Measurements from ENCODE around the gene MAN1C1.

MAN1C1 gene

DNA sequence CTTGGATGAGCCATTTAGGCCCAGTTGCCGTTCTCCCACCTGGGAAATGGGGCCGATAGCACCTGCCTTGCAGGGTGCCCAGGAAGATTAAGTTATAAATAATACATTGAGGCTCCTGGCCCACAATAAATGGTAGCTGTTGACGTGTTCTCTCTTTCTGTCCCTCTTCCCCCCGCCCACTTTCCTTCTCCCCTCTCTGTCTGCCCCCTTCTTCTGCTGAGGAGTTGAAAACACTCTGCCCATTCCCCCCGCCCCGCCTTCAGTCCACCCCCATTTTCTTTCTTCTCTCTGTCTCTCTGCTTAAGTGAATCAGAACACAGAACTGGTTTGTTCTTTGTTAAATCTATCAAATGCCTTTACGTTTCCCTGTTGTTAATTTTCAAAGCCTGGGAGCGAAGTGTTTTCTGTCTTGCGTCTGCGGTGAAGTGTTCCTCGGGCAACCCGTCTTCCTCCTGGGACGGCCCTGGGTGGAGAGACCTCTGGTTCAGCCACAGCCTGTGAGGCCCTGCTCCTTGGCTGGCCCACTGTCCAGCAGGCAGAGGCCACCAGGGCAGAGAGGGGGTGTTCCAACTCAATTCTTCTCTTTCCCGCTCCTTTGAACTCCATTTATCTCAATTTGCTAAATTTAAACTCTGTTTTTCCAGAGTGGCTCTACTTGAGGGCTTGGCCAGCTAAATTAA lies 154.1 kb downstream of the MAN1C1 start:
- Histone ChIP-seq H3K27me3 (ENCODE audit: insufficient read depth, insufficient read length) (no peaks in the 10 kb centered on the region), H3K4me3 (ENCODE audit: insufficient read length, low read depth) (no peak overlapping the region), H3K4me1 (ENCODE audit: insufficient read depth, insufficient read length) (peaks cover 32% of the 10 kb centered on the region), H3K9me3 (ENCODE audit: insufficient read depth, low read length) (no peaks in the 10 kb centered on the region), H3K9ac (ENCODE audit: insufficient read length, low read depth) (no peak overlapping the region), H3K36me3 (ENCODE audit: insufficient read depth, insufficient read length, low read length) (no peaks in the 10 kb centered on the region)
- DNase-seq (ENCODE audit: low read depth, low spot score): no peak
- TF ChIP-seq SUZ12 (IDR thresholded peaks at IDR 0.05; ENCODE audit: extremely low read depth, insufficient read depth, insufficient read length): no peak
- TF ChIP-seq ZNF274 (IDR thresholded peaks at IDR 0.05; ENCODE audit: low read depth, low read length): no peak
- no peak for TF ChIP-seq YY1 (IDR thresholded peaks at IDR 0.05; ENCODE audit: insufficient read depth, insufficient read length)

DNA sequence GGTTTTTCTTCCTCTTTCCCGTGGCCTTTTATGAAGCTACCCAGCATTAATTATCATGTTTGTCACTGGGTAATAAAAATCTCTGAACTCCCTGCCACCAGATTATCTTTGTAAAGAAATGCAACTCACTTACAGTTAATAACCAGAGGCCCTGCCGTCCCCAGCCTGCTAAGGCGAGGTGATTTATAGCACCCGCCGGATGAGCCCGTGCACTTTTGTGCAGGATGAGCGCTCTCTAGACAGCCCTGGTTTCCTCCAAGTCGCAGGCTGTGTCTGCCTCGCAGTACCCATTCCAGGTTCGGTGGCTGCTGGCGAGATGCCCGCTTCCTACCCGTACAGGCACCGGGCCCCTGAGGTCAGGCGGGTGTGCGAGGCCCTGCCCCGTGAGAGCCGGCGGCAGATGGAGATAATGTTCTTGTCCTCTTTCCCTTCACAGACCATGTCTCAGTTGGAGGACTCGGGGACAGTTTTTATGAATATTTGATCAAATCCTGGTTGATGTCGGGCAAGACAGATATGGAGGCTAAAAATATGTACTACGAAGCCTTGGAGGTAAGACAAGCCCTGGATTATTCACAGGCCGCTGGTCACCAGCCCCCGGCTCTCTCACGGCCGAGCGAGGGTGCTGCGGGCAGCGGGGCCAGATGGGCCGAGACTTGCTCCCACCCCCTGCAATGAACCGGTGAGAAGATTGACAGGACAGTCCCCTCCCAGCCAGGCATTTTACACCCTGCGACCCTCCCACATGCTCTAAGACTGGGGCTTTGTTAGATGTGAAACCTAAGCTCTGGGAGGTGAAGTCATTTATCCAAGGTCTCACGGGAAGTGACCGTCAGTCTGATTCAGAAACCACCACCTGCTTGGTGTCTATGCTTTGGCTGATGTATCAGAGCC lies 154.9 kb downstream of the MAN1C1 start:
- H3K4me1 ChIP-seq (ENCODE audit: insufficient read depth, insufficient read length): peaks cover 32% of the 10 kb centered on the region
- H3K27me3 ChIP-seq (ENCODE audit: insufficient read depth, insufficient read length): no peaks in the 10 kb centered on the region
- no peaks in the 10 kb centered on the region for H3K36me3 ChIP-seq (ENCODE audit: insufficient read depth, insufficient read length, low read length)
- TF ChIP-seq ZNF274 (IDR thresholded peaks at IDR 0.05; ENCODE audit: low read depth, low read length) (no peak), YY1 (IDR thresholded peaks at IDR 0.05; ENCODE audit: insufficient read depth, insufficient read length) (no peak), SUZ12 (IDR thresholded peaks at IDR 0.05; ENCODE audit: extremely low read depth, insufficient read depth, insufficient read length) (no peak)
- H3K9ac ChIP-seq (ENCODE audit: insufficient read length, low read depth): no peak overlapping the region
- DNase-seq (ENCODE audit: low read depth, low spot score): no peak
- no peaks in the 10 kb centered on the region for H3K9me3 ChIP-seq (ENCODE audit: insufficient read depth, low read length)
- H3K4me3 ChIP-seq (ENCODE audit: insufficient read length, low read depth): no peak overlapping the region

- peaks cover 27% of the 10 kb centered on the region for H3K4me1 ChIP-seq (ENCODE audit: insufficient read depth, insufficient read length)
Observed at GRCh38 chr1:25772164-25772563, 155.6 kb downstream of the MAN1C1 start.

DNA sequence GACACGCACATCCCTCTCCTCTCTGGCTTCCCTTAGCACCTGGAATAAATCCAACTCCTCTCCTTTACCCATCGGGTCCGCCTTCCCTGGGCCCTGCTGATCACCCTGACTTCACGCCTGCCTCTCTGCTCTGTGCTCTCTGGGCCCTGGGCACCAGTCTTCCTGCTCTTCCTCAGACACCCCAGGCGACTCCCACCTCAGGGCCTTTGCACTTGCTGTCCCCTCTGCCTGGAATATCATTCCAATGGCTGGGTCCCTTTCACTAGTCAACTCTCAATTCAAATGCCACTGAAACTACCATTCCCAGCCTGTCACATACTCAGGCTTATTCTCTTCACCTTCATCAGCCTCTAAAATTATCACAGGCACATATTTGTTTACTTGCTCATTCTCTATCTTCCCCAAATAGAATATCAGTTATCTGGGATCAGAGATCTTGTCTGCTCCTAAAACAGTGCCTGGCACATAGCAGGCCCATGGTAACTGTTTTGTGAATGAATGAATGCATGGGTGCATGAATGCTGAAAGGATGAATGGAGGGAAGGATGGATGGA lies 156.2 kb downstream of the MAN1C1 start:
- H3K27me3 ChIP-seq (ENCODE audit: insufficient read depth, insufficient read length): no peaks in the 10 kb centered on the region
- TF ChIP-seq YY1 (IDR thresholded peaks at IDR 0.05; ENCODE audit: insufficient read depth, insufficient read length) (no peak), SUZ12 (IDR thresholded peaks at IDR 0.05; ENCODE audit: extremely low read depth, insufficient read depth, insufficient read length) (no peak), ZNF274 (IDR thresholded peaks at IDR 0.05; ENCODE audit: low read depth, low read length) (no peak)
- peaks cover 27% of the 10 kb centered on the region for H3K4me1 ChIP-seq (ENCODE audit: insufficient read depth, insufficient read length)
- DNase-seq (ENCODE audit: low read depth, low spot score): no peak
- no peaks in the 10 kb centered on the region for H3K9me3 ChIP-seq (ENCODE audit: insufficient read depth, low read length)
- no peak overlapping the region for H3K9ac ChIP-seq (ENCODE audit: insufficient read length, low read depth)
- H3K36me3 ChIP-seq (ENCODE audit: insufficient read depth, insufficient read length, low read length): no peaks in the 10 kb centered on the region
- H3K4me3 ChIP-seq (ENCODE audit: insufficient read length, low read depth): no peak overlapping the region

More at GRCh38 chr1:25772164-25772563, 155.6 kb downstream of the MAN1C1 start:
- TF ChIP-seq SUZ12 (IDR thresholded peaks at IDR 0.05; ENCODE audit: extremely low read depth, insufficient read depth, insufficient read length) (no peak), ZNF274 (IDR thresholded peaks at IDR 0.05; ENCODE audit: low read depth, low read length) (no peak), YY1 (IDR thresholded peaks at IDR 0.05; ENCODE audit: insufficient read depth, insufficient read length) (no peak)
- Histone ChIP-seq H3K9me3 (ENCODE audit: insufficient read depth, low read length) (no peaks in the 10 kb centered on the region), H3K27me3 (ENCODE audit: insufficient read depth, insufficient read length) (no peaks in the 10 kb centered on the region), H3K36me3 (ENCODE audit: insufficient read depth, insufficient read length, low read length) (no peaks in the 10 kb centered on the region), H3K4me3 (ENCODE audit: insufficient read length, low read depth) (no peak overlapping the region), H3K9ac (ENCODE audit: insufficient read length, low read depth) (no peak overlapping the region)
- DNase-seq (ENCODE audit: low read depth, low spot score): no peak

GRCh38 chr1:25773441-25774125 lies 157.0 kb downstream of the MAN1C1 start:
- DNase-seq (ENCODE audit: low read depth, low spot score): no peak
- Histone ChIP-seq H3K4me3 (ENCODE audit: insufficient read length, low read depth) (no peak overlapping the region), H3K9ac (ENCODE audit: insufficient read length, low read depth) (no peak overlapping the region), H3K9me3 (ENCODE audit: insufficient read depth, low read length) (no peaks in the 10 kb centered on the region), H3K36me3 (ENCODE audit: insufficient read depth, insufficient read length, low read length) (no peaks in the 10 kb centered on the region), H3K4me1 (ENCODE audit: insufficient read depth, insufficient read length) (peaks cover 34% of the 10 kb centered on the region), H3K27me3 (ENCODE audit: insufficient read depth, insufficient read length) (no peaks in the 10 kb centered on the region)
- TF ChIP-seq ZNF274 (IDR thresholded peaks at IDR 0.05; ENCODE audit: low read depth, low read length) (no peak), YY1 (IDR thresholded peaks at IDR 0.05; ENCODE audit: insufficient read depth, insufficient read length) (no peak), SUZ12 (IDR thresholded peaks at IDR 0.05; ENCODE audit: extremely low read depth, insufficient read depth, insufficient read length) (no peak)

- no peak for DNase-seq (ENCODE audit: low read depth, low spot score)
- Histone ChIP-seq H3K9me3 (ENCODE audit: insufficient read depth, low read length) (no peaks in the 10 kb centered on the region), H3K36me3 (ENCODE audit: insufficient read depth, insufficient read length, low read length) (no peaks in the 10 kb centered on the region), H3K27me3 (ENCODE audit: insufficient read depth, insufficient read length) (no peaks in the 10 kb centered on the region), H3K4me3 (ENCODE audit: insufficient read length, low read depth) (no peak overlapping the region), H3K9ac (ENCODE audit: insufficient read length, low read depth) (peak overlapping the region; percentile 21), H3K4me1 (ENCODE audit: insufficient read depth, insufficient read length) (peaks cover 35% of the 10 kb centered on the region)
- TF ChIP-seq SUZ12 (IDR thresholded peaks at IDR 0.05; ENCODE audit: extremely low read depth, insufficient read depth, insufficient read length) (no peak), ZNF274 (IDR thresholded peaks at IDR 0.05; ENCODE audit: low read depth, low read length) (no peak), YY1 (IDR thresholded peaks at IDR 0.05; ENCODE audit: insufficient read depth, insufficient read length) (no peak)
Observed at GRCh38 chr1:25774206-25774803, 157.7 kb downstream of the MAN1C1 start.

Measured in NT2/D1 (cell line).